ENCODE data around the gene MDFIC2.

The MDFIC2 gene

DNA sequence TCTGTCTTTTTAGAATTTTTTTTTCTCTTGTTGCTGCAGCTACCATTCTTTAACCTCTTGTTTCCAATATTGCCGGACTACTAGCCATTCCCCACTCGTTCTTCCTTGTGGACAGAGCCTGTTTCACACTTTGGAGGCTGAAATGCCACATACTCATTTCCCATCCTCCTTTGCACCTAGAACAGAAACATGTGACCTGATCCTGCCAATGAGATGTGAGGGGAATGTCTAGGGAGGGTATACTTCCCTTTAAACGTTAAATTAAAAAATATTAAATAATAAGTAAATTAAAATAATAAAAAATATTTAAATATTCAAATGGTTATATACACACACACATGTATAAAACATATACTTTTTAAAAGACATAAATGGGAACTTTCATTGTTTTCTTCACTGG lies 20.6 kb upstream of the MDFIC2 start:
- TF ChIP-seq CTCF (IDR thresholded peaks at IDR 0.05; ENCODE audit: control insufficient read depth, extremely low read depth, insufficient read depth) = no peak
- no peak overlapping the region for H3K4me3 ChIP-seq (ENCODE audit: low read depth, low read length)
- DNase-seq (ENCODE audit: low read depth) = no peak

GRCh38 chr3:70315021-70315420 lies 2.6 kb upstream of the MDFIC2 start:
- TF ChIP-seq CTCF (IDR thresholded peaks at IDR 0.05; ENCODE audit: control insufficient read depth, extremely low read depth, insufficient read depth) = no peak
- no peak for DNase-seq (ENCODE audit: low read depth)
- H3K4me3 ChIP-seq (ENCODE audit: low read depth, low read length) = no peak overlapping the region

- no peak for TF ChIP-seq CTCF (IDR thresholded peaks at IDR 0.05; ENCODE audit: control insufficient read depth, extremely low read depth, insufficient read depth)
- DNase-seq (ENCODE audit: low read depth) = no peak
- H3K4me3 ChIP-seq (ENCODE audit: low read depth, low read length) = no peak overlapping the region
These were observed 1.6 kb downstream of the MDFIC2 start for GRCh38 chr3:70310809-70311208.

DNA sequence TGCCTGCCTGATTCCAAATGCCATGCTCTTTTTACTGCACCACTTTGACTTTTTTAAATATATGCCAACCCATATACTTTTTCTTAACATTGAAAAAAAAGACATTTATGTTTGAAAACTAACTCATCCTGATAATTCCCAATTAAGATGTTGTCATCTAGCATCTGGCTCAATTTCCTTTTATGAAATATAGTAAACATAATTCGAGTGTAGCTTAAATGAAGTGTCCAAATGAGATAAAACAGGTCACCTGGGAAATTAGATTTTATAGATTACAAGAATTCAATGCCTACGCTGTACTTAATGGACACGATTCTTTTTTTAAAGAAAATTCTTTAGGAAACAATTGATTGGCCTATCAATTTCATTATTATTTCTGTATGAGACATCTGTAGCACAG lies 2.8 kb downstream of the MDFIC2 start:
- H3K4me3 ChIP-seq (ENCODE audit: low read depth, low read length) = no peak overlapping the region
- no peak for DNase-seq (ENCODE audit: low read depth)
- no peak for TF ChIP-seq CTCF (IDR thresholded peaks at IDR 0.05; ENCODE audit: control insufficient read depth, extremely low read depth, insufficient read depth)

GRCh38 chr3:70308760-70309159 lies 3.7 kb downstream of the MDFIC2 start:
- DNase-seq (ENCODE audit: low read depth) = no peak
- H3K4me3 ChIP-seq (ENCODE audit: low read depth, low read length) = no peak overlapping the region
- peak; percentile 58 for TF ChIP-seq CTCF (IDR thresholded peaks at IDR 0.05; ENCODE audit: control insufficient read depth, extremely low read depth, insufficient read depth)

- H3K4me3 ChIP-seq (ENCODE audit: low read depth, low read length) = no peak overlapping the region
- no peak for TF ChIP-seq CTCF (IDR thresholded peaks at IDR 0.05; ENCODE audit: control insufficient read depth, extremely low read depth, insufficient read depth)
- no peak for DNase-seq (ENCODE audit: low read depth)
These were observed 5.7 kb downstream of the MDFIC2 start for GRCh38 chr3:70306736-70307135.

GRCh38 chr3:70298385-70298784 lies 14.1 kb downstream of the MDFIC2 start:
- no peak overlapping the region for H3K4me3 ChIP-seq (ENCODE audit: low read depth, low read length)
- DNase-seq (ENCODE audit: low read depth) = no peak
- no peak for TF ChIP-seq CTCF (IDR thresholded peaks at IDR 0.05; ENCODE audit: control insufficient read depth, extremely low read depth, insufficient read depth)

All from LNCaP clone FGC (cell line).